ENCODE results near the gene HIPK1. TPM values are rescaled to one million over a fixed set of nuclear protein-coding genes. Genes with fewer than 3 reads are reported as not detected.

The HIPK1 gene
- total RNA-seq, 1 donor from 2014 or later, result 41.0 TPM

DNA sequence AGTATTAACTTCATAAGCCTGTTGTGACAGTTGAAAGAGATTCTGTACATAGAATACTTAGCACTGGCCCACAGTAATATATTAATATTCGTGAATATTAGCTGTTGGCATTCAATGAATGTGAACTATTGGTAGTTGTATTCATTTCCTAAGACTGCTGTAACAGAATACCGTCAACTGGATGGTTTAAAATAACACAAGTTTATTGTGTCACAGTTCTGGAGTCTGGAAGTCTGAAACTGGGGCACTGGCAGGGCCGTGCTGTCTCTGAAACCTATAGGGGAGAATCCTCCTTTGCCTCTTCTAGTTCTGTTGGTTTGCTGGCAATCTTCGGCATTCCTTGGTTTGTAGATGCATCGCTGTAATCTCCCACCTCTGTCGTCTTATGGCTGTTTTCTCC is 97.7 kb downstream of the HIPK1 start:
- no peak for DNase-seq
- no peak overlapping the region for H3K27ac Mint-ChIP-seq (ENCODE audit: unreplicated experiment)
- peaks cover 10% of the 10 kb centered on the region for H3K4me1 Mint-ChIP-seq (ENCODE audit: low read depth, unreplicated experiment)
- H3K4me3 Mint-ChIP-seq (ENCODE audit: unreplicated experiment), result no peak overlapping the region
- TF ChIP-seq, protein P1, sequence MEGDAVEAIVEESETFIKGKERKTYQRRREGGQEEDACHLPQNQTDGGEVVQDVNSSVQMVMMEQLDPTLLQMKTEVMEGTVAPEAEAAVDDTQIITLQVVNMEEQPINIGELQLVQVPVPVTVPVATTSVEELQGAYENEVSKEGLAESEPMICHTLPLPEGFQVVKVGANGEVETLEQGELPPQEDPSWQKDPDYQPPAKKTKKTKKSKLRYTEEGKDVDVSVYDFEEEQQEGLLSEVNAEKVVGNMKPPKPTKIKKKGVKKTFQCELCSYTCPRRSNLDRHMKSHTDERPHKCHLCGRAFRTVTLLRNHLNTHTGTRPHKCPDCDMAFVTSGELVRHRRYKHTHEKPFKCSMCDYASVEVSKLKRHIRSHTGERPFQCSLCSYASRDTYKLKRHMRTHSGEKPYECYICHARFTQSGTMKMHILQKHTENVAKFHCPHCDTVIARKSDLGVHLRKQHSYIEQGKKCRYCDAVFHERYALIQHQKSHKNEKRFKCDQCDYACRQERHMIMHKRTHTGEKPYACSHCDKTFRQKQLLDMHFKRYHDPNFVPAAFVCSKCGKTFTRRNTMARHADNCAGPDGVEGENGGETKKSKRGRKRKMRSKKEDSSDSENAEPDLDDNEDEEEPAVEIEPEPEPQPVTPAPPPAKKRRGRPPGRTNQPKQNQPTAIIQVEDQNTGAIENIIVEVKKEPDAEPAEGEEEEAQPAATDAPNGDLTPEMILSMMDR (IDR thresholded peaks at IDR 0.05; ENCODE audit: partially characterized antibody, unreplicated experiment), result no peak
- peaks cover 3% of the 10 kb centered on the region for H3K27me3 Mint-ChIP-seq (ENCODE audit: unreplicated experiment)
- H3K9me3 Mint-ChIP-seq (ENCODE audit: unreplicated experiment), result no peaks in the 10 kb centered on the region
- no peaks in the 10 kb centered on the region for H3K36me3 Mint-ChIP-seq (ENCODE audit: unreplicated experiment)

Other genes starting within 250 kb of the HIPK1 start
- gene PHTF1, start 169.8 kb upstream of the HIPK1 start, total RNA-seq (ENCODE audit: unreplicated experiment), result 107 TPM
- gene RSBN1, start 116.8 kb upstream of the HIPK1 start, total RNA-seq (ENCODE audit: unreplicated experiment), result 35.2 TPM
- not detected for gene PTPN22, start 57.6 kb upstream of the HIPK1 start, total RNA-seq (ENCODE audit: unreplicated experiment)
- gene BCL2L15, start 41.7 kb upstream of the HIPK1 start, total RNA-seq (ENCODE audit: unreplicated experiment), result 1.8 TPM
- gene AP4B1, start 24.5 kb upstream of the HIPK1 start, total RNA-seq (ENCODE audit: unreplicated experiment), result 31.1 TPM
- 6.1 TPM for gene DCLRE1B, start 24.0 kb upstream of the HIPK1 start, total RNA-seq (ENCODE audit: unreplicated experiment)
- gene OLFML3, start 50.1 kb downstream of the HIPK1 start, total RNA-seq (ENCODE audit: unreplicated experiment), result 2.9 TPM
- 11.1 TPM for gene SYT6, start 224.5 kb downstream of the HIPK1 start, total RNA-seq (ENCODE audit: unreplicated experiment)